DMS53 (cell line): ENCODE measurements around the gene ZNF670.
A peak's percentile ranks its signal among the peaks of the same experiment; 100 is the strongest.
"Not testable (repeated sequence)": the region's sequence is repeated elsewhere in the genome, so short reads cannot be mapped to it uniquely, and the experiment has no call there.

Experiments used
- DNase-seq: peaks from one replicate; lab custom pipeline; 2025; lab: John Stamatoyannopoulos, UW

The ZNF670 gene

DNA sequence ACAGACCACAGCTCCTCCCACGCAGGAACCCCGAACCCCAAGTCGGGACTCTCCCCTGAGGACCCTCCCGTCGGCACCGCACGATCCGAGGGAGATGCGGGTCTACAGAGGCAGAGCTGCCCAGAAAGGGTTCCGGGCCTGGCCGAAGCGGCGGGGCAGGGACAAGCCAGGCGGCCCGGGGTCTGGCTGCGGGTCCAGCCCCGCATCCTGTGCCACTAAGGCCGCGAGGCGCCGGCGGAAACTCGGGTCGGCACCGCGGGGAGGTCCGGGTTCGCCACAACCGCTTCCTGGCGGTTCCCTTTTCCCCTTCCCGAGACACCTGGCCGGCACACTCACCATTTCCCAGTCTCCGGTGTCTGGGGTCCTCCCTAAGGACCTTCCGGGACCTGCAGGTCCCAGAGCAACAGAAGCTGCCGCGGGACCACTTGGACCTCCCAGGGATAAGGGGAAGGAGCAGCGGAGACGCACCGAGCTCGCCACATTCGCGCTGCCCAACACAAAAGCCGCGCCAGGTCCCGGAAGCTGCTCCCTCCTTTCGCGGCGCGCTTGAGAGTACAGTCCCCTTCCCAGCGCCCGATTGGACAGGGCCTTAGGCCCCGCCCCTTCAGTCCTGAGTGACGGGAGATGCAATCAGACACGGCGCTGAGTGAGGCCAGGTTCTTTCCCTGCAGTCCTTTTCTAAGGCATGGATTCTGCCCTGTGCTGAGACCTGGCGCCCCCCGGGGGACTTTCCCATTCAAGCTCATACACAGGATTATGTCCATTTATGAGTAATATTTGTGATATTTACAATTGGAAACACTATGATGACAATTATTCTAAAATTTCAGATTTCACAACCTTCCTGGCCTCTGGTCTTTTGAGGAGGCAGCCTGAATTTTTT is at the start of gene ZNF670:
TSS of gene ZNF670 (minus strand) at position 554 of the 883 bp plus-strand sequence. CDS start at position 339, 215 bp downstream.
- peak; percentile 99 for DNase-seq

- DNase-seq = not testable (repeated sequence)
Measured at GRCh38 chr1:247127519-247128282, 49.1 kb upstream of the ZNF670 start.

DNA sequence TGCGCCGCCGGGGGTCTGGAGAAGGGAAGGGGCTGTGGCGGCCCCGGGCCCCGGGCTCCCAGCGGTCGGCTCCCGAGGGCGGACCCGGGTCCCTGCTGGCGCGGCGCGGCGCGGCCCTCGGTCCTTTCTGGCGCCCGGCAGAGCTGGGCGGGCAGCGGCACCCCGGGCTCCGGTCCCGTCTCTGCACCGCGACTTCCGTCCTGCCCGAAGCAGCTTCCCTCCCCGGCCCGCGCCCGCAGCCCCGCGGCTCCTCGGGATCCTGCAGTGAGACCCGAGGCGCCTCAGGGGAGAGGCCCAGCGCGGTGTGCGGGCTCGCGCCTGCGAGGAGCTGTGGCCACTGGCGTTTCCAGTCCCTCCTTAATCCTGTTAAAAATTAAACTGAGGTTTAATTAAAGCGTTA is 48.0 kb upstream of the ZNF670 start:
- not testable (repeated sequence) for DNase-seq

GRCh38 chr1:247126166-247126565 is 47.6 kb upstream of the ZNF670 start:
- DNase-seq = not testable (repeated sequence)

GRCh38 chr1:247121382-247121781 is 42.8 kb upstream of the ZNF670 start:
- DNase-seq = no peak

GRCh38 chr1:247120408-247120668 is 41.7 kb upstream of the ZNF670 start:
- DNase-seq = not testable (repeated sequence)

GRCh38 chr1:247119600-247120407 is 41.2 kb upstream of the ZNF670 start:
- DNase-seq = peak; percentile 37

DNA sequence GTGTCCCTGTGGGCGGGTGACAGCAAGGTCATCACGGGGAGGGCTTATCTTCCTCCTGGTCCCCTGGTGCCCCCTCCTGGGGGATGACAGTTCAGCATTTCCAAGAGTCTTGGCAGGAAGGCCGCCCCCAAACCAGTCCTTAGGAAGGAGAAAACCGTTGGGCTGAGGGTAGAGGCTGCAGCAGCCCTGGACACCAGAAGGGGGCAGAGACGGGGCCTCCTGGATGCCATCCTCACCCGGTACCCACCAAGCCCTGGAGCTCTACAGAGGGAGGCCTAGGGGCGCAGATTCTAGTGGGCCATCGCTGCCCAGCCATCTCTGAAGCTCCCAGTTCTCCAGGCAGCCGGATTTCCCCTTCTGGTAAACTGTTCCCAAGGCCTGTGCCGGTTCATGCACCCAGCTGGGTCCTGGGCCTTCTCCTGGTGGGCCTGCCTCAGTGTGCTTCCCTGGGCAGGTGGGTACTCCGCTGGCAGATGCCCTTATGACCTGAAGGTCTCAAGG is 40.4 kb upstream of the ZNF670 start:
- DNase-seq = peak; percentile 85

GRCh38 chr1:247115545-247115944 is 36.9 kb upstream of the ZNF670 start:
- DNase-seq = no peak

GRCh38 chr1:247115141-247115510 is 36.5 kb upstream of the ZNF670 start:
- DNase-seq = peak; percentile 21

DNA sequence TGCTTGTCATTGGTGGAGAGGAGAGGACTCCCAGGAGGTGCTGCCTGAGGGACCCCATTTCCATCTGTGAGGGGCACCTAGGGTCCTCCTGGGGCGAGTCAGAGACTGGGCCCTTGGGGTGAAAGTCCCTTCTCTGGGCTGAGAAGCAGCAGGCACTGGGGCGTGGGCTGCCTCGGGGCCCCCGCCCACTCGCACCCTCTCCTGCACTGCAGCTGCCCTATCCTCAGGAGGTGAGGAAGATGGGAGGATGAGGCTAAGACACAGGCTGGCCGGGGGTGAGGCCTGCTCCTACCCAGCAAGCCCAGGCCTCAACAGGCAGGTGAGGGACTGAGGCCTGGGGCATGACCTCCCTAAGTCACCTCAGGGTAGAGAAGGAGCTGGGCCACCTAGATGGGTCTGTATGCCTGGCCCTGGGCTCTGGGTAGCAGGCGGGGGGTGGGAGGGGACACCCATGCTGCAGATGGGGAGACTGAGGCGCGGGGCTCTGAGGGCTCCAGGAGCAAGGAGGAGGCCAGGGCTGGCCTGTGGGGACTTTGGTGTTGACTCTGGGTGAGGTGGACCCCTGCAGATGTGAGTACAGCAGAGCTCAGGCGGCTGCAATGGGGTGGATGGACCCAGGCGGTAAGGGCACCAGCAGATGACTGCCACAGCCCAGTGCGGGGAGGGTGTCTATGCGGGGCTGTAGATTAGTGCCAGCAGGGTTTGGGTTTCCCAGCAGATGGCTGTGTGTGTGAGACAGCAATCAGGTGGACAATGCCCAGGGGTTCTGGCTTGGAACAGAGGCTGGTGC is 35.9 kb upstream of the ZNF670 start:
- no peak for DNase-seq

- DNase-seq = no peak
Measured at GRCh38 chr1:247113733-247114271, 35.2 kb upstream of the ZNF670 start.

DNA sequence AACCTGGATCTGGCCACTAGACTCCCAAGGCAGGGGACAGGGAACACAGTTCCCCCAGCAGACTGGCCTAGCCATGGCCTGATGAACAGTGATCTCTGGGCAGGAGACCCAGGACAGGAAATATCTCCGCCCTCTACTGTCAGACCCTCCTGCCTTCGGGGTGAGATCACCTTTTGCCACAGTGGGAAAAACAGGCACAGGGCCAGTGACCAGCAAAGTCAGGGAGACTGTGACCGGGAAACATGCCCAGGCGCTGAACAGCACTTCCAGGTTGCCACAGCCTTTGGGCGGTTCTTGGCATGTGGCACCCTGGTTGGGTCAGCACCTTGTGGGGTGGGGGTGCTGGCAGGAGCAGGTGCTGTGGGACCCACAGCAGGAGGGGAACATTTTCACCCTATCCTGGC is 34.5 kb upstream of the ZNF670 start:
- peak; percentile 33 for DNase-seq

DNA sequence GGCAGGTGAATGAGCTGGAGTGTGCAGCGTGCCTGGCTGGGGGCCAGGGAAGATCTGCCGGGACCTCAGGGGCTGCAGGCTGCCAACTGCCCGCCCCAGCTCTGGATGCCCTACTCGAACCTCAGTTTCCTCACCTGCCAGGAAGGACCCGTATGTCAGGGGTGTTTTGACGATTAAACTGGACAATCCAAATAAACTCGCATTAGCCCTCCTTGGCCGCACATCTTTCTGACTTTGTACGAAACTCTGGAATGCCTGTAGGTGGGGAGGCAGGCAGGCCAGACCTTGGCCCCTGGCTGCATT is 33.8 kb upstream of the ZNF670 start:
- no peak for DNase-seq

- peak; percentile 76 for DNase-seq
Measured at GRCh38 chr1:247111700-247112478, 33.3 kb upstream of the ZNF670 start.

- DNase-seq = peak; percentile 51
Measured at GRCh38 chr1:247111259-247111699, 32.7 kb upstream of the ZNF670 start.

GRCh38 chr1:247110627-247111258 is 32.1 kb upstream of the ZNF670 start:
- peak; percentile 41 for DNase-seq

DNA sequence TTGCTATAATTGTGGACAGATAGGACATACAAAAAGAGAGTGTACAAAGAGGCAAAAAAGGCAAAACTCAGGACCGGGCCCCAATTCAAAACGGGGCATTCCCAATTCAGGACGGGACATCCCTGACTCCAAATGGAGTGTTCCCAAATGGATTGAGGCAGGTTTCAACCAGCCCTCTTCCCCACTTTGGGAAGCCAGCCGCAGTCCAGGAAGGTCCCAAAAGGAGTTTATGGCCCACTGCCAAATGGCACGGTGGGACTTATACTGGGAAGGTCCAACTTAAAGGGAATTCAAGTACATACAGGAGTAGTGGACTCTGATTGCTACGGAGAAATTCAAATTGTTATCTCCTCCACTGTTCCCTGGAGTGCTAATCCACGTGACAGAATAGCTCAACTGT is 29.1 kb upstream of the ZNF670 start:
- no peak for DNase-seq

DNA sequence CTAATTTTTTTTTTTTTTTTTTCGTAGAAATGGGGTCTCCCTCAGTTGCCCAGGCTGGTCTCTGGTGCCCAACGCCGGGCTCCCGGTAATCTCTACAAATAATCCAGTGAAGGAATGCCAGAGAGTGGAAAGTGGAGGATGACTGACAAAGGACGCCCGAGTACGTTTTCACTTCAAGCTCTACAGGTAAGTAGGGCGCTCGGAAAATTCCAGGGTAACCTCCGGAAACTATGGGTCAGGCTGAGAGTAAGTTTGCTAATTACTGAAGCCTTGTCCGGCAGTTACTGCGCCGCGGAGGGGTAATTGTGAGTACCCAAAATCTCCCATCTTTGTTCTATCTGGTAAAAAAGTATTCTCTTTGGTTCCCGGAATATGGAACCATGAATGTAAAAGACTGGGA is 27.4 kb upstream of the ZNF670 start:
- DNase-seq = no peak

- DNase-seq = no peak
Measured at GRCh38 chr1:247104965-247105364, 26.4 kb upstream of the ZNF670 start.
